Upper lobe of left lung (tissue), 6 donors: ENCODE results near the gene DNAJB12. TPM values are rescaled to one million over a fixed set of nuclear protein-coding genes. Genes with fewer than 3 reads are reported as not detected.

Source experiments
- ATAC-seq, 2 donors: fragments of 200-7000 bp; cut with Tn5 transposase; one replicate each; pipeline ENCODE4 v1.9.1; 2022; ENCODE audit warnings: mild to moderate bottlenecking in 2 of 2, moderate library complexity in 2 of 2; ENCODE audit not compliant: low FRiP score in 2 of 2
- DNase-seq, 2 donors: peaks; one replicate each; pipeline ENCODE4 v3.0.0-alpha.2; 2019 to 2020
- H3K27ac ChIP-seq, 4 donors: fragments of 200-600 bp; sonication (generic); one replicate each; pipeline ENCODE4 v1.5.1; 2016 to 2019
- H3K27me3 ChIP-seq, 4 donors: fragments of 200-600 bp; sonication (generic); one replicate each; pipeline ENCODE4 v1.5.1; 2017 to 2019
- H3K36me3 ChIP-seq, 4 donors: fragments of 200-600 bp; sonication (generic); one replicate each; pipeline ENCODE4 v1.5.1; 2016 to 2019
- H3K4me1 ChIP-seq, 4 donors: fragments of 200-600 bp; sonication (generic); one replicate each; pipeline ENCODE4 v1.5.1; 2018 to 2019
- H3K4me3 ChIP-seq, 4 donors: fragments of 200-600 bp; sonication (generic); one replicate each; pipeline ENCODE4 v1.5.1; 2017 to 2019; ENCODE audit warnings: mild to moderate bottlenecking in 2 of 4, moderate library complexity in 1 of 4
- H3K9me3 ChIP-seq, 4 donors: fragments of 200-600 bp; sonication (generic); one replicate each; pipeline ENCODE4 v1.5.1; 2018 to 2019
- EP300 ChIP-seq, 4 donors: sonication (generic); formaldehyde crosslinking; IDR thresholded peaks; one replicate each; pipeline ENCODE4 v1.5.1; 2017; ENCODE audit warnings: antibody characterized with exemption in 4 of 4, control low read depth in 2 of 4
- POLR2A ChIP-seq, 4 donors: fragments of 450-650 bp; IDR thresholded peaks; one replicate each; pipeline ENCODE4 v1.5.1; 2016 to 2017; ENCODE audit warnings: antibody characterized with exemption in 4 of 4, mild to moderate bottlenecking in 2 of 4
- POLR2AphosphoS5 ChIP-seq, 2 donors: sonication (generic); formaldehyde crosslinking; IDR thresholded peaks; one replicate each; pipeline ENCODE4 v1.5.1; 2017; ENCODE audit warnings: antibody characterized with exemption in 2 of 2
- WGBS, 2 donors: methylation state at CpG; one replicate each; pipeline ENCODE4 v1.1.5; 2017 to 2018; 5-methylcytosine and 5-hydroxymethylcytosine counted together
- total RNA-seq, 6 donors: library from RNA; depleted of rRNA in 4 of 6; stranded (reverse); fragments of >200 nt in 4 of 6; gene quantifications; one replicate each; pipeline versions ENCODE4 v1.1.0 to v1.2.1, GENCODE V29; 2016 to 2021
- TF ChIP-seq, protein P1 (sequence below), 6 experiments: fragments of 450-650 bp in 4 of 6; fragments of 200-600 bp in 2 of 6; sonication (generic) in 2 of 6; IDR thresholded peaks; one replicate each; pipeline ENCODE4 v1.5.1; 2016 to 2019; ENCODE audit warnings: antibody characterized with exemption in 6 of 6
- donor health status: DM: no; HTN: no; CAD: no; lungs with moderate emphysema.
- donor health status: DM: no; HTN: yes; CAD: no; lungs with severe emphysema.

DNAJB12 gene
- total RNA-seq, 6 donors from 2014 or later = 24.4 to 81.7 (median 49.2) TPM

DNA sequence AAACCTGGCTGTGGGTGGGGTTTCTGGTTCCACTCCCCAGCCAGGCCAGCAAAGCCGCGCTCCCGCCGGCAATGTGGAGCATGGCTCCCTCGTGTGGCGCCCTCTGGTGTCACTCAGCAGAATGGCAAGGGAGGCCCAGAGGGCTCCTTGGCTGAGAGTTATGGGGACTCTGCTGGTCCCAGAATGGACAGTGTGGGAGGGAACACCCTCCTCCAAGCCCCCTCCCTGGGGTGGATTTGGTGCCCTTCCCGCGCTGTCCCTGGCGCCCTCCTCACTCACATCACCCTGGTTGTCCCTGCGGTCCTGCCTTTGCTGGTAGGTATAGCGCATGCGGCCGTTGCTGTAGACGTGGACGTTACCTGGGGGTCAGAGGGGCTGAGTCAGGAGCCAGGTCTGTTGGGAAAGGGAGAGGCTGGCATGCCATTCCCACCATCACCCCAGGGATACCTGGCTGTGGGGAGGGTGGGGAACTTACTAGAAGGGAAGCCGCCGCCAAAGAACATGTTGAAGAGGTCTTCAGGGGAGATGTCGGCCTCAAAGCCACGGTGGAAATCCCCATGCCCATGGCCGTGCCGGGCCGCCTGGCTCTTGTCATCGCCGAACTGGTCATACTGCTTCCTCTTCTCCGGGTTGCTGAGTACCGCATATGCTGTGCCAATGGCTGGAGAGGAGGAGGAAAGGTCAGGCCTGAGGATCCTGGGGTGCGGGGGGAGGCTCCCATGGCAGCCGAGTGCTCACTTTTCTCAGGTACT, 14.0 kb downstream of the DNAJB12 start:
- H3K4me1 ChIP-seq = peaks cover 14 to 36% (median 32%) of the 10 kb centered on the region in 4 donors
- 52 to 59% methylated on average over 14 to 28 of the region's 28 CpGs for WGBS, 2 donors
- ATAC-seq = peak; percentile 78 to 83
- no peaks in the 10 kb centered on the region for H3K27me3 ChIP-seq
- no peak overlapping the region for H3K4me3 ChIP-seq
- peaks cover 4 to 85% (median 63%) of the 10 kb centered on the region in 4 donors for H3K36me3 ChIP-seq
- no peaks in the 10 kb centered on the region for H3K9me3 ChIP-seq
- DNase-seq = peak; percentile 86 to 88
- H3K27ac ChIP-seq = peak overlapping the region; percentile 51 to 79 (median 64)
- TF ChIP-seq EP300 (IDR thresholded peaks at IDR 0.05) = peak in 1 of 4 donors; percentile 21
- TF ChIP-seq POLR2A (IDR thresholded peaks at IDR 0.05) = peak in 1 of 4 donors; percentile 7
- TF ChIP-seq, protein P1, sequence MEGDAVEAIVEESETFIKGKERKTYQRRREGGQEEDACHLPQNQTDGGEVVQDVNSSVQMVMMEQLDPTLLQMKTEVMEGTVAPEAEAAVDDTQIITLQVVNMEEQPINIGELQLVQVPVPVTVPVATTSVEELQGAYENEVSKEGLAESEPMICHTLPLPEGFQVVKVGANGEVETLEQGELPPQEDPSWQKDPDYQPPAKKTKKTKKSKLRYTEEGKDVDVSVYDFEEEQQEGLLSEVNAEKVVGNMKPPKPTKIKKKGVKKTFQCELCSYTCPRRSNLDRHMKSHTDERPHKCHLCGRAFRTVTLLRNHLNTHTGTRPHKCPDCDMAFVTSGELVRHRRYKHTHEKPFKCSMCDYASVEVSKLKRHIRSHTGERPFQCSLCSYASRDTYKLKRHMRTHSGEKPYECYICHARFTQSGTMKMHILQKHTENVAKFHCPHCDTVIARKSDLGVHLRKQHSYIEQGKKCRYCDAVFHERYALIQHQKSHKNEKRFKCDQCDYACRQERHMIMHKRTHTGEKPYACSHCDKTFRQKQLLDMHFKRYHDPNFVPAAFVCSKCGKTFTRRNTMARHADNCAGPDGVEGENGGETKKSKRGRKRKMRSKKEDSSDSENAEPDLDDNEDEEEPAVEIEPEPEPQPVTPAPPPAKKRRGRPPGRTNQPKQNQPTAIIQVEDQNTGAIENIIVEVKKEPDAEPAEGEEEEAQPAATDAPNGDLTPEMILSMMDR (IDR thresholded peaks at IDR 0.05) = peak; percentile 95 to 98 (median 96)
- no peak for TF ChIP-seq POLR2AphosphoS5 (IDR thresholded peaks at IDR 0.05)

DNA sequence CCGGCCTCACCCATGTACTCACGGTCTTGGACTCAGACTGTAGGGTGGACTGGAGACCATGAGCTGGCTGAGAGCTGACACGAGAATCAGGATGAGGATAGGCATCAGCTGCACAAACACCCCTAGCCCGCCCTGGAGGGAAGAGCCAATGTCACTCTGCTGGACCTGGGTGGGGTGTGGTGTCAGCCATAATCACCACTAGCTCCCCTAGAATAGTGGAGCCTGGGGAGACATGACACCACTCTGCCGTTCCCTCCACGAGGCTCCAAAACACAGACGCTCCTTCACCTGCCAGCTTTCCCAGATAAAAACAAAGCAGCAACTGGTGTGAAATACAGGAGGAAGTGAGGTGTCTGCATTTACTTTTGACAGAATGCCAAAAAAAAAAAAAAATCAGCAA, 16.5 kb downstream of the DNAJB12 start:
- Histone ChIP-seq H3K27me3 (no peaks in the 10 kb centered on the region), H3K4me3 (no peak overlapping the region), H3K9me3 (no peaks in the 10 kb centered on the region), H3K4me1 (peaks cover 39 to 61% (median 57%) of the 10 kb centered on the region in 4 donors), H3K36me3 (peaks cover 4 to 82% (median 47%) of the 10 kb centered on the region in 4 donors), H3K27ac (no peak overlapping the region)
- DNase-seq (no peak), ATAC-seq (no peak)
- TF ChIP-seq POLR2A (IDR thresholded peaks at IDR 0.05) (no peak), POLR2AphosphoS5 (IDR thresholded peaks at IDR 0.05) (no peak), EP300 (IDR thresholded peaks at IDR 0.05) (no peak)
- TF ChIP-seq, protein P1 (IDR thresholded peaks at IDR 0.05) = no peak
- WGBS, 2 donors = 90 to 95% methylated on average over 3 to 7 of the region's 7 CpGs

DNA sequence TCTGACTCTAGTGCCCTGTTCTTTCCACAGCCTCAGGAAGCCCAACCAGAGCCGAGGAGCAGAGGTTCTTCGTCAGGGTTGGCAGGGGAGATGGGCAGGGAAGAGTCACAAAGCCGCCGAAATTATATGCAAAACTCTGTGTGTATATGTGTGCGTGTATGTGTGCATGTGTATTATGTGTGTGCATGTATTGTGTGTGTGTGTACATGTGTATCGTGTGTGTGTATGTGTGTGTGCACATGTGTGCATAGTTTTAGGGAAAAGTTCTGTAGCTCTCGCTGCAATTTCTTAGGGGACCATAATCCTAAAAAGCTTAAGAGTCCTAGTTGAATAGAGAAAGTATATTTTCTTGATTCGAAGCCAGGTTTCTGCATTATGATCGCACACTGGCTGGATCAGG, 17.0 kb downstream of the DNAJB12 start:
- Histone ChIP-seq H3K4me1 (peaks cover 44 to 66% (median 62%) of the 10 kb centered on the region in 4 donors), H3K36me3 (peaks cover 4 to 77% (median 42%) of the 10 kb centered on the region in 4 donors), H3K27me3 (no peaks in the 10 kb centered on the region), H3K4me3 (no peak overlapping the region), H3K9me3 (no peaks in the 10 kb centered on the region), H3K27ac (peak overlapping the region in 1 of 4 donors; percentile 94)
- 94% methylated on average over 9 of the region's 9 CpGs for WGBS, 2 donors
- DNase-seq (no peak), ATAC-seq (no peak)
- TF ChIP-seq, protein P1 (IDR thresholded peaks at IDR 0.05) = no peak
- TF ChIP-seq POLR2AphosphoS5 (IDR thresholded peaks at IDR 0.05) (no peak), POLR2A (IDR thresholded peaks at IDR 0.05) (no peak), EP300 (IDR thresholded peaks at IDR 0.05) (no peak)

DNA sequence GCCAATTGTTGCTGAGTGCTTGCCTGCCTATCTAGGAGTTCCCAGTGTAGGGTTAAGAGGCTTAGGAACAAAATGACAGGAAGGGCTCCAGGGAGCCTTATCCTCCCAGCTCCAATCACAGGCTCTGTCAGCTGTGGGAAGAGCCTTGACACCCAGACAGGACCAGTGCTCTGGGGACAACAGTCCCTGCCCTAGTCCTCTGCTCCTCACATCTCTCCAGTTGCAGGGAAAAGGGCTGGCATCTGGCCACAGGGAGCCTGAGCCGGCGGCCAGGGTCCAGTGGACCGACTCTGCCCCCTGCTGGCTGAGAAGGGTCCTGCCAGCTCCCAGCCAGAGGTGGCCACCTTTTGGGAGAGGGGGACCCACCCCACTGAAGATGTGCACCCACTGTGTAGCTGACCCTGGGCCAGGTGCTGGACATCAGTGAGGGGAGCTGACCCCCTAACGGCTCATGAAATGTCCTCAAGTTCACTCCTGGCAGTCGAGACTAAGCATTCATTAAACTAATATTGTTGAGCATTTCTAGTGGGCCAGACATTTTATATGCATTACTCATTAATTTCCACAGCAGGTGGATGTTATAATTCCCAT, 17.6 kb downstream of the DNAJB12 start:
- peak overlapping the region; percentile 10 to 95 (median 92) for H3K27ac ChIP-seq
- peaks cover 4 to 72% (median 39%) of the 10 kb centered on the region in 4 donors for H3K36me3 ChIP-seq
- DNase-seq = peak; percentile 89
- no peak for TF ChIP-seq POLR2A (IDR thresholded peaks at IDR 0.05)
- TF ChIP-seq EP300 (IDR thresholded peaks at IDR 0.05) = no peak
- TF ChIP-seq, protein P1 (IDR thresholded peaks at IDR 0.05) = peak; percentile 92 to 97 (median 96)
- peak; percentile 27 to 54 for TF ChIP-seq POLR2AphosphoS5 (IDR thresholded peaks at IDR 0.05)
- no peak overlapping the region for H3K4me3 ChIP-seq
- H3K4me1 ChIP-seq = peaks cover 50 to 72% (median 68%) of the 10 kb centered on the region in 4 donors
- peak; percentile 52 to 61 for ATAC-seq
- H3K9me3 ChIP-seq = no peaks in the 10 kb centered on the region
- WGBS, 2 donors = 38 to 87% methylated on average over 2 to 4 of the region's 5 CpGs
- no peaks in the 10 kb centered on the region for H3K27me3 ChIP-seq
